Fibroblast of lung (primary cell): Measurements from ENCODE around the gene KCNH2.

Experiments used
- CTCF ChIP-seq, 2 donors: IDR thresholded peaks in 1 of 2; conservative IDR thresholded peaks in 1 of 2; 1 replicate in 1 of 2; 2 replicates in 1 of 2; pipeline ENCODE4 v1.5.1; 2011 to 2012; ENCODE audit warnings: low read length in 2 of 2, control low read depth in 1 of 2, inconsistent platforms in 1 of 2, low read depth in 1 of 2, mild to moderate bottlenecking in 1 of 2
- EZH2 ChIP-seq: IDR thresholded peaks from 2 replicates; pipeline ENCODE4 v1.5.1; 2012; ENCODE audit warnings: low read length, control low read depth, mild to moderate bottlenecking; ENCODE audit errors: missing control alignments

- TF ChIP-seq CTCF (conservative IDR thresholded peaks at IDR 0.05 in 1 of 2, IDR thresholded peaks at IDR 0.05 in 1 of 2; ENCODE audit: low read depth in 1 of 2, low read length in 2 of 2) = no peak
- TF ChIP-seq EZH2 = no peak
Measured at GRCh38 chr7:150967349-150967748, 10.8 kb downstream of the KCNH2 start.
